CD14-positive monocyte (primary cell): Measurements from ENCODE around the gene CDKN2A. TPM values are rescaled to one million over a fixed set of nuclear protein-coding genes. Genes with fewer than 3 reads are reported as not detected.

Experiments
- DNase-seq, 3 donors: peaks; one replicate each; pipeline ENCODE4 v3.0.0-alpha.2; 2011 to 2022
- H2AFZ ChIP-seq: 2 replicates; pipeline ENCODE4 v1.6.0; 2012; ENCODE audit warnings: mild to moderate bottlenecking, low read depth, low read length, inconsistent platforms; ENCODE audit not compliant: insufficient read depth, poor library complexity, severe bottlenecking
- H3K27ac ChIP-seq, 2 donors: 1 replicate in 1 of 2; 2 replicates in 1 of 2; pipeline ENCODE4 v1.5.1; 2012 to 2013; ENCODE audit warnings: low read length in 2 of 2, control low read depth in 1 of 2, inconsistent platforms in 1 of 2, low read depth in 1 of 2, mild to moderate bottlenecking in 1 of 2
- H3K27me3 ChIP-seq, 2 donors: one replicate each; pipeline versions ENCODE4 v1.6.0 to v1.6.1; 2011 to 2013; ENCODE audit warnings: low read length in 2 of 2; ENCODE audit not compliant: control insufficient read depth in 2 of 2, insufficient read depth in 2 of 2
- H3K36me3 ChIP-seq, 2 donors: replicated peaks in 1 of 2; 1 replicate in 1 of 2; 2 replicates in 1 of 2; pipeline versions ENCODE4 v1.5.1 to v1.6.1; 2012 to 2013; ENCODE audit warnings: low read length in 2 of 2, control low read depth in 1 of 2, inconsistent platforms in 1 of 2, mild to moderate bottlenecking in 1 of 2; ENCODE audit not compliant: insufficient read depth in 2 of 2, control insufficient read depth in 1 of 2
- H3K4me1 ChIP-seq, 2 donors: 1 replicate in 1 of 2; 2 replicates in 1 of 2; pipeline versions ENCODE4 v1.5.1 to v1.6.1; 2012 to 2013; ENCODE audit warnings: low read length in 2 of 2, control low read depth in 1 of 2, inconsistent platforms in 1 of 2, mild to moderate bottlenecking in 1 of 2, moderate library complexity in 1 of 2; ENCODE audit not compliant: insufficient read depth in 2 of 2, control insufficient read depth in 1 of 2
- H3K4me2 ChIP-seq: replicated peaks from 2 replicates; pipeline ENCODE3; 2012; ENCODE audit warnings: low read length, moderate library complexity, mild to moderate bottlenecking; ENCODE audit not compliant: poor library complexity, severe bottlenecking; ENCODE audit errors: extremely low read depth
- H3K4me3 ChIP-seq, 3 experiments: fragments of 200-600 bp in 1 of 3; sonication (generic) in 1 of 3; replicated peaks in 1 of 3; 1 replicate in 2 of 3; 2 replicates in 1 of 3; pipeline ENCODE4 v1.5.1; 2011 to 2013; ENCODE audit warnings: low read length in 3 of 3, mild to moderate bottlenecking in 3 of 3, control low read depth in 2 of 3, low read depth in 2 of 3, inconsistent platforms in 1 of 3, moderate library complexity in 1 of 3
- H3K79me2 ChIP-seq: 2 replicates; pipeline ENCODE4 v1.6.0; 2012; ENCODE audit warnings: mild to moderate bottlenecking, control low read depth, inconsistent platforms, low read length, moderate library complexity; ENCODE audit not compliant: insufficient read depth
- H3K9ac ChIP-seq: 2 replicates; pipeline ENCODE4 v1.6.0; 2017; ENCODE audit warnings: low read length, mild to moderate bottlenecking; ENCODE audit not compliant: insufficient read depth, poor library complexity, severe bottlenecking
- H3K9me3 ChIP-seq, 2 donors: replicated peaks in 1 of 2; 1 replicate in 1 of 2; 2 replicates in 1 of 2; pipeline versions ENCODE4 v1.5.1 to v1.6.1; 2012 to 2013; ENCODE audit warnings: low read length in 2 of 2, control low read depth in 1 of 2; ENCODE audit not compliant: control insufficient read depth in 1 of 2, insufficient read depth in 1 of 2
- H4K20me1 ChIP-seq: 2 replicates; pipeline ENCODE4 v1.6.0; 2012; ENCODE audit warnings: mild to moderate bottlenecking, low read length, control low read depth, moderate library complexity; ENCODE audit not compliant: insufficient read depth
- H3K27ac Mint-ChIP-seq, 7 donors: one replicate each; pipeline ENCODE4 v1.8.0; 2020; ENCODE audit warnings: mild to moderate bottlenecking in 7 of 7, mixed read lengths in 7 of 7, moderate library complexity in 6 of 7, inconsistent platforms in 2 of 7
- H3K27me3 Mint-ChIP-seq, 3 donors: one replicate each; pipeline ENCODE4 v1.8.0; 2021 to 2022; ENCODE audit warnings: low read depth in 3 of 3, mild to moderate bottlenecking in 3 of 3, mixed read lengths in 3 of 3, moderate library complexity in 3 of 3, inconsistent platforms in 1 of 3
- H3K36me3 Mint-ChIP-seq, 2 donors: one replicate each; pipeline ENCODE4 v1.8.0; 2020; ENCODE audit warnings: mixed read lengths in 2 of 2, inconsistent platforms in 1 of 2, mild to moderate bottlenecking in 1 of 2
- H3K4me1 Mint-ChIP-seq: one replicate; pipeline ENCODE4 v1.8.0; 2020; ENCODE audit warnings: mild to moderate bottlenecking, mixed read lengths
- H3K4me3 Mint-ChIP-seq, 2 donors: one replicate each; pipeline ENCODE4 v1.8.0; 2020; ENCODE audit warnings: mild to moderate bottlenecking in 2 of 2, mixed read lengths in 2 of 2, moderate library complexity in 1 of 2
- H3K9me3 Mint-ChIP-seq, 7 donors: one replicate each; pipeline ENCODE4 v1.8.0; 2020 to 2022; ENCODE audit warnings: mixed read lengths in 7 of 7, mild to moderate bottlenecking in 6 of 7, moderate library complexity in 6 of 7, inconsistent platforms in 2 of 7
- CTCF ChIP-seq: fragments of 200-600 bp; IDR thresholded peaks from one replicate; pipeline ENCODE4 v1.8.0; 2022; ENCODE audit warnings: antibody characterized with exemption, mild to moderate bottlenecking
- WGBS: methylation state at CpG from one replicate; pipeline ENCODE4 v1.1.5; 2013; ENCODE audit warnings: missing lambda C conversion rate; ENCODE audit not compliant: insufficient coverage; 5-methylcytosine and 5-hydroxymethylcytosine counted together
- intact Hi-C, 2 donors: fragments of 100-400 bp; cut with micrococcal nuclease; formaldehyde crosslinking; loops; one replicate each; pipeline versions ENCODE4 v1.15.0 to v1.15.1; 2023
- polyA plus RNA-seq, 3 donors: library from polyadenylated mRNA; depleted of rRNA in 1 of 3; unstranded in 2 of 3; stranded (reverse) in 1 of 3; fragments of 300-500 nt in 2 of 3; fragments of >200 nt in 1 of 3; fragmentation: Illumina TruSeq in 2 of 3; gene quantifications; 1 replicate in 2 of 3; 2 replicates in 1 of 3; pipeline ENCODE4 v1.2.3, GENCODE V29; 2012 to 2021

The CDKN2A gene
- polyA plus RNA-seq, 3 donors: 0.86 to 1.6 (median 1.1) TPM

- no peak overlapping the region for H3K9ac ChIP-seq
- H3K27me3 Mint-ChIP-seq: peaks cover 53 to 71% (median 59%) of the 10 kb centered on the region in 3 donors
- H2AFZ ChIP-seq: no peak overlapping the region
- H3K4me2 ChIP-seq: no peak overlapping the region
- H3K79me2 ChIP-seq: peaks cover 4% of the 10 kb centered on the region
- no peak for TF ChIP-seq CTCF
- DNase-seq: no peak
- H3K4me3 Mint-ChIP-seq: peak overlapping the region in 1 of 2 donors; percentile 62
- peaks cover 0 to 4% of the 10 kb centered on the region in 2 donors for H3K9me3 ChIP-seq
- intact Hi-C loops: no loop called here
- H3K4me3 ChIP-seq: no peak overlapping the region
- peaks cover 0 to 10% (median 0%) of the 10 kb centered on the region in 7 donors for H3K9me3 Mint-ChIP-seq
- no peak overlapping the region for H3K27ac Mint-ChIP-seq
- peaks cover 21% of the 10 kb centered on the region for H3K4me1 Mint-ChIP-seq
- WGBS: no CpG with 5 or more reads among the region's 1 CpG
- H3K27me3 ChIP-seq: peaks cover 51 to 78% of the 10 kb centered on the region in 2 donors
- no peak overlapping the region for H3K27ac ChIP-seq
- no peaks in the 10 kb centered on the region for H3K36me3 ChIP-seq
- H4K20me1 ChIP-seq: no peaks in the 10 kb centered on the region
- peaks cover 14 to 18% of the 10 kb centered on the region in 2 donors for H3K36me3 Mint-ChIP-seq
- H3K4me1 ChIP-seq: peaks cover 19 to 28% of the 10 kb centered on the region in 2 donors
Observed at GRCh38 chr9:21997480-21997879, 3.3 kb upstream of the CDKN2A start.

- Histone ChIP-seq H4K20me1 (no peaks in the 10 kb centered on the region), H3K9me3 (peaks cover 0 to 4% of the 10 kb centered on the region in 2 donors), H3K4me3 (no peak overlapping the region), H3K79me2 (peaks cover 4% of the 10 kb centered on the region), H3K27ac (no peak overlapping the region), H3K9ac (no peak overlapping the region), H3K36me3 (no peaks in the 10 kb centered on the region), H3K4me2 (no peak overlapping the region), H3K27me3 (peaks cover 46 to 77% of the 10 kb centered on the region in 2 donors), H2AFZ (no peak overlapping the region), H3K4me1 (peaks cover 19 to 28% of the 10 kb centered on the region in 2 donors)
- H3K36me3 Mint-ChIP-seq: peaks cover 14 to 18% of the 10 kb centered on the region in 2 donors
- H3K4me1 Mint-ChIP-seq: peaks cover 21% of the 10 kb centered on the region
- no CpG with 5 or more reads among the region's 5 CpGs for WGBS
- no peak overlapping the region for H3K27ac Mint-ChIP-seq
- DNase-seq: peak in 1 of 3 donors; percentile 31
- peaks cover 0 to 10% (median 0%) of the 10 kb centered on the region in 7 donors for H3K9me3 Mint-ChIP-seq
- intact Hi-C loops: no loop called here
- TF ChIP-seq CTCF: no peak
- peaks cover 48 to 65% (median 55%) of the 10 kb centered on the region in 3 donors for H3K27me3 Mint-ChIP-seq
- peak overlapping the region in 1 of 2 donors; percentile 98 for H3K4me3 Mint-ChIP-seq
Observed at GRCh38 chr9:21996858-21997257, 2.7 kb upstream of the CDKN2A start.
